GM12874 (cell line): Measurements from ENCODE around the gene TP53TG3E.
"Not testable (repeated sequence)": the region's sequence is repeated elsewhere in the genome, so short reads cannot be mapped to it uniquely, and the experiment has no call there.

Experiments
- CTCF ChIP-seq: IDR thresholded peaks from 2 replicates; pipeline ENCODE4 v1.5.1; 2011; ENCODE audit warnings: low read depth, mild to moderate bottlenecking, control low read depth, low read length, moderate library complexity; ENCODE audit not compliant: insufficient read depth

TP53TG3E gene

GRCh38 chr16:33304006-33304405 is at the start of gene TP53TG3E:
Gene TP53TG3E, plus strand, starts transcription at chr16:33304306. Its CDS starts 68 bp downstream, at chr16:33304374.
- not testable (repeated sequence) for TF ChIP-seq CTCF
